Measurements from ENCODE around the gene SAMD4A. TPM values are rescaled to one million over a fixed set of nuclear protein-coding genes. Genes with fewer than 3 reads are reported as not detected.
A peak's percentile ranks its signal among the peaks of the same experiment; 100 is the strongest.

The SAMD4A gene
- total RNA-seq, 1 experiment from 2014 or later: 9.6 TPM

DNA sequence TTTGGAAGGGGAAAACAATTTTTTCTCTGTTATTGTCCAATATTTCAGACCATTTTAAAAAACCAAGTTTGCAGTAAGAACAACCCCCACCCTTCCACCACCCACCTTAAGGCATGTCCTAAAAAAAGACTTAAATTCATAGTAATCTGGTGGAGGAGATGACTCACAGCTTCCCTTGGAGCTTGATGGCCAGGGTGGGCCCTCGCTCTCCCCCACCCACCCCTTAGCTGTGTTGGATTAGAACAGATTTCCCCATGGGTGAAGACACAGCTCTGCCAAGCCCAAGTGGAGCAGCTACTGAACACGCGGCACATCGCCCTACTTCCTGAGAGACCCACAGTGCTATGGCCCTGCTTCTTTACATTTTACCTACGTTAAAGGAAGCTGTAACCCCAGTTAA is 195.4 kb downstream of the SAMD4A start:
- peak overlapping the region in 1 of 3 experiments; percentile 82; a peak in 3 of 7 replicates for H3K27ac Mint-ChIP-seq
- H3K23ac ChIP-seq (ENCODE audit: insufficient read length, low read depth, low read length): no peak overlapping the region
- no peak overlapping the region for H3K14ac ChIP-seq (ENCODE audit: insufficient read depth, low read length)

More for the DNA sequence above, 195.4 kb downstream of the SAMD4A start:
- no peak overlapping the region for H2BK12ac ChIP-seq (ENCODE audit: insufficient read length, low read depth, low read length)
- no CpG with 5 or more reads among the region's 5 CpGs for WGBS (ENCODE audit: extremely low coverage, insufficient read length, low lambda C conversion rate)
- H3K9ac ChIP-seq (ENCODE audit: extremely low read depth, insufficient read length, low read length): no peak overlapping the region
- no peaks in the 10 kb centered on the region for H3K79me2 ChIP-seq (ENCODE audit: insufficient read depth, low read length)
- H3K9me3 ChIP-seq (ENCODE audit: control insufficient read depth, low read depth, low read length): no peaks in the 10 kb centered on the region
- no peaks in the 10 kb centered on the region for H3K4me1 ChIP-seq (ENCODE audit: insufficient read depth, low read length)
- Mint-ChIP-seq H3K9me3 (no peaks in the 10 kb centered on the region), H3K4me3 (no peak overlapping the region), H3K27me3 (ENCODE audit: low read depth) (no peaks in the 10 kb centered on the region), H3K4me1 (no peaks in the 10 kb centered on the region; a peak in 1 of 4 replicates), H3K36me3 (ENCODE audit: insufficient read depth in 1 of 3, low read depth in 3 of 3) (peaks cover 0 to 10% (median 0%) of the 10 kb centered on the region in 3 experiments; a peak in 2 of 7 replicates)
- H2AK5ac ChIP-seq (ENCODE audit: insufficient read length, low read length): no peak overlapping the region
- no peak overlapping the region for H2BK5ac ChIP-seq (ENCODE audit: insufficient read length, low read length)
- no peak overlapping the region for H2BK15ac ChIP-seq (ENCODE audit: low read depth, low read length)
- no peak overlapping the region for H3T11ph ChIP-seq (ENCODE audit: low read length)
- H2BK20ac ChIP-seq (ENCODE audit: low read depth, low read length, poor library complexity, severe bottlenecking): no peak overlapping the region
- no peaks in the 10 kb centered on the region for H3K23me2 ChIP-seq (ENCODE audit: insufficient read length, low read depth, low read length, poor library complexity, severe bottlenecking)
- no peak overlapping the region for H4K5ac ChIP-seq (ENCODE audit: insufficient read length, low read depth, low read length)
- no peak overlapping the region for H3K56ac ChIP-seq (ENCODE audit: insufficient read length, low read depth, low read length)
- no peak for DNase-seq
- no peaks in the 10 kb centered on the region for H4K20me1 ChIP-seq (ENCODE audit: control insufficient read depth, insufficient read depth, insufficient read length)
- no peak overlapping the region for H3K4me2 ChIP-seq (ENCODE audit: insufficient read depth, insufficient read length, low read length)
- H3K18ac ChIP-seq (ENCODE audit: insufficient read length, low read depth, low read length): no peak overlapping the region
- no peaks in the 10 kb centered on the region for H3K79me1 ChIP-seq (ENCODE audit: insufficient read depth, low read depth, low read length, poor library complexity, severe bottlenecking)
- H3K27ac ChIP-seq (ENCODE audit: insufficient read length, low read depth, low read length): no peak overlapping the region
- no peaks in the 10 kb centered on the region for H3K27me3 ChIP-seq (ENCODE audit: insufficient read depth, low read length)
- H2BK120ac ChIP-seq (ENCODE audit: low read depth, low read length, poor library complexity, severe bottlenecking): no peak overlapping the region
- TF ChIP-seq CTCF (conservative IDR thresholded peaks at IDR 0.05): no peak
- no peak overlapping the region for H4K91ac ChIP-seq (ENCODE audit: insufficient read length, low read depth, low read length)
- no peak overlapping the region for H2AFZ ChIP-seq (ENCODE audit: low read length)
- no peak overlapping the region for H3K4ac ChIP-seq (ENCODE audit: low read depth, low read length)
- no peak overlapping the region for H4K8ac ChIP-seq (replicated peaks; ENCODE audit: insufficient read length, low read depth, low read length)
